HG02623 (cell line): Measurements from ENCODE around the gene ELAVL4.

Experiments
- ATAC-seq: cut with Tn5 transposase; IDR thresholded peaks from one replicate; pipeline ENCODE4 v1.9.1; 2021; ENCODE audit warnings: moderate library complexity; ENCODE audit not compliant: unreplicated experiment

ELAVL4 gene

DNA sequence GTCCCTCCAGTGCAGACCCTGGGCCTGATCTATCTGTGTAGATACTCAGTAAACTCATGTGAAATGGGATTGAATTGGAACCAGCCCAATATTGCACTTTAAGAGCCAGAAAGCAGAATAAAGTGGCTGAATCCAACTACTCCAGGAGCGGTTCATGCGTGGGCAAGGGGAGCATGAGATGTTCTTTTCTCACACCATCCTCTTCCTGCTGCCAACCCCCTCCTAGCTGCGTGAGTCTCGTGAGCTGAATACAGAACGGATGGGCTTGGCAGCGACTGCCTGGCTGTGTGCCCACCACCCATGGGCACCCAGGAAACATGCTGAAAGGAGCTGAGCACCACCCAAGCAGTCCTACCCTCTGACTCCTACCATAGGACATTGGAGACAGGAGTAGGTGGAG, 128.3 kb downstream of the ELAVL4 start:
- ATAC-seq = no peak

DNA sequence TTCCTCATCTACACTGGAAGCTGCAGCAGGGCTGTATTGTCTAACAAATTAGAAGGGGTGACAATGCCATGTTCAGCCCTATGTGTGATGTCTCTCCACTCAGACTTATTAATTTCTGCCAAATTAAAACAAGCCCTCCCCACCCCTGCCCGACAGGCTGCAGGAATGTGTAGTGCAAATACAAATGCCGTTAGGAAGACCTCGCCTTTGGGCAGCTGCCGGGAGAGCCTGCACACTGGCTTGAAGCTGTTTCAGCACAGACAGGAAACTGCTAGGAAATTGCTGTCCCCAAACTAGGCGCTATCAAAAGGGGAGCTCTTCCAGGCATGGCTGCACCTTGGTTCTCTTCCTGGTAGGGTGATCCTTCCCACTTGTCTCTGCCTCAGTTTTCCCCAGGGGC, 135.2 kb downstream of the ELAVL4 start:
- ATAC-seq = no peak

DNA sequence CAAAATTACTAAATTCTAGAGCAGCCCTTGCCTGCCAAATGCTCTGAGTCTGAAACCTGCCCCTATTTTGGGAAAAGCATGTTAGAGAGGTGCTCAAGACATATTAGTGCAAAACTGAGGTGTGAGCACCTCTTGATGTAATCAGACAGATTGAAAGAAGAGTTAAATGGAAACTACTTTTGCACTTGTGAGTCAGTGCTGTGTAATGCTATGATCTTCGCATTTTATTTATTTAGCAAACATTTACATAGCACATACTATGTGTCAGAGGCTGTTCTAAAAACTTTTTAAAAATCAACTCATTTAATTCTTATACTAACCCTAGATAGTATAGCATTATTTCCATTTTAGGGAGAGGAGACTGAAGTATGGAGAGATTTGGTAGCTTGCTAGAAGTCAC, 138.1 kb downstream of the ELAVL4 start:
- ATAC-seq = no peak

DNA sequence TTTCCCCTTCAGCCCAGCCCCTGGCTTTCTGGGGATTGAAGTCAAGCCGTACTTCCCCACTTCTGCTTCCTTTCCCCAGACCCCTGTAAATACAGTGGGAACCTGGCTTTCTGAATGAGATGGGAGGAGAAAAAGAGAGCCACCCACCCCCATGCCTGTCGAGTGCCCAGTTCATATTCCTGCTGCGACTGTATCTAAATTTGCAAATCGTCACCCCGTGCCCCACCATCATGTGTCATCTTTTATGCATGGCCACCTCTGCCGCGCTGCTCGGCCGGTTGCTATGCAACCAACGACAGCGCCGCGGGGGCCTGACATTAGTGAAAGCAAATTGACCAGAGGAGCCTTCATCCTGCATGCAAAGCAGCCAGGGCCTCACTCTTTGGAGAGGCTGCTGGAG, 143.0 kb downstream of the ELAVL4 start:
- ATAC-seq = no peak

DNA sequence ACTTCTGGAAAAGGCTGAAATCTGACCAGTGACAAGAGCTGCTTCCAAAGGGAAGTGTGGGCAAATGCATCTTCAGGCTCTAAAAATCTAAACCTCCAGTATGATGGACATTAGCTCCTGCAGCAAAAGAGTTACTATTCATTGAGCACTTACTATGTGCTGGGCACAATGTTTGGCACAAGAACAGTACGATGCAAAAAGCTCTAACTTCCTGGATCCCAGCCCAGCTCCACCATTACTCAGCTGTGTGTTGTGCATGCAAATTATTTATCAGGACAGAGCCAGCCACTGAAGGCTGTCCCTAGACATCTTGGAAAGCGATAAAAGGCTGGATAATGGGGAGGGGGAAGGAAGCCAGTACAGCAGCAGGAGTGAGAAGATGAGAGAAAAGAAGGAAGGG, 143.5 kb downstream of the ELAVL4 start:
- no peak for ATAC-seq
